HG03060 (cell line): ENCODE data around the gene EPHA2.
"Not testable (repeated sequence)": the region's sequence is repeated elsewhere in the genome, so short reads cannot be mapped to it uniquely, and the experiment has no call there.

Experiments used
- ATAC-seq: cut with Tn5 transposase; IDR thresholded peaks from one replicate; pipeline ENCODE4 v1.9.1; 2021; ENCODE audit warnings: low read depth, moderate number of reproducible peaks; ENCODE audit not compliant: unreplicated experiment

The EPHA2 gene

GRCh38 chr1:16155537-16156410 lies at the start of gene EPHA2:
EPHA2 (minus strand) TSS chr1:16156069; CDS start chr1:16155932, 137 bp downstream.
- ATAC-seq = no peak

GRCh38 chr1:16205334-16205671 lies 49.4 kb upstream of the EPHA2 start:
- ATAC-seq = no peak

GRCh38 chr1:16204634-16205333 lies 48.9 kb upstream of the EPHA2 start:
- no peak for ATAC-seq

- no peak for ATAC-seq
Measured at GRCh38 chr1:16204216-16204615, 48.3 kb upstream of the EPHA2 start.

- no peak for ATAC-seq
Measured at GRCh38 chr1:16203550-16203949, 47.7 kb upstream of the EPHA2 start.

GRCh38 chr1:16202281-16203210 lies 46.7 kb upstream of the EPHA2 start:
- no peak for ATAC-seq

- no peak for ATAC-seq
Measured at GRCh38 chr1:16199700-16200099, 43.8 kb upstream of the EPHA2 start.

- ATAC-seq = no peak
Measured at GRCh38 chr1:16199157-16199501, 43.3 kb upstream of the EPHA2 start.

GRCh38 chr1:16198444-16199156 lies 42.7 kb upstream of the EPHA2 start:
- ATAC-seq = no peak

GRCh38 chr1:16196874-16197273 lies 41.0 kb upstream of the EPHA2 start:
- no peak for ATAC-seq

GRCh38 chr1:16196139-16196538 lies 40.3 kb upstream of the EPHA2 start:
- not testable (repeated sequence) for ATAC-seq

- no peak for ATAC-seq
Measured at GRCh38 chr1:16195518-16195905, 39.6 kb upstream of the EPHA2 start.

GRCh38 chr1:16191916-16192546 lies 36.2 kb upstream of the EPHA2 start:
- ATAC-seq = no peak

- no peak for ATAC-seq
Measured at GRCh38 chr1:16191309-16191708, 35.4 kb upstream of the EPHA2 start.

GRCh38 chr1:16189921-16190621 lies 34.2 kb upstream of the EPHA2 start:
- ATAC-seq = no peak

- ATAC-seq = no peak
Measured at GRCh38 chr1:16189003-16189402, 33.1 kb upstream of the EPHA2 start.

- no peak for ATAC-seq
Measured at GRCh38 chr1:16187748-16188401, 32.0 kb upstream of the EPHA2 start.

- no peak for ATAC-seq
Measured at GRCh38 chr1:16186655-16187235, 30.9 kb upstream of the EPHA2 start.
